ENCODE measurements around the gene MUC5B. TPM values are rescaled to one million over a fixed set of nuclear protein-coding genes. Genes with fewer than 3 reads are reported as not detected.

Gene MUC5B
- total and polyA plus RNA-seq, 9 donors: 0.02 to 35.3 (median 1.1) TPM; not detected in 1

- no peak for DNase-seq
- intact Hi-C loops (cut with DNase I): no loop called here
- 76 to 84% (median 77%) methylated on average over 19 of the region's 19 CpGs for WGBS, 3 donors
- H3K36me3 ChIP-seq: no peaks in the 10 kb centered on the region
- no peak overlapping the region for H3K27ac ChIP-seq
- no peaks in the 10 kb centered on the region for H3K27me3 ChIP-seq
- no peaks in the 10 kb centered on the region for H3K9me3 ChIP-seq
- H3K4me1 ChIP-seq (ENCODE audit: insufficient read depth): no peaks in the 10 kb centered on the region
- no peak overlapping the region for H3K4me3 ChIP-seq
- TF ChIP-seq CTCF (IDR thresholded peaks at IDR 0.05) (no peak), POLR2A (IDR thresholded peaks at IDR 0.05) (no peak), EP300 (IDR thresholded peaks at IDR 0.05) (no peak)
Observed at GRCh38 chr11:1254733-1255132, 31.9 kb downstream of the MUC5B start.

- intact Hi-C loops (cut with DNase I): no loop called here
- Histone ChIP-seq H3K4me1 (ENCODE audit: insufficient read depth) (no peaks in the 10 kb centered on the region), H3K9me3 (no peaks in the 10 kb centered on the region), H3K27ac (no peak overlapping the region), H3K36me3 (no peaks in the 10 kb centered on the region), H3K27me3 (no peaks in the 10 kb centered on the region), H3K4me3 (no peak overlapping the region)
- TF ChIP-seq POLR2A (IDR thresholded peaks at IDR 0.05) (no peak), EP300 (IDR thresholded peaks at IDR 0.05) (no peak), CTCF (IDR thresholded peaks at IDR 0.05) (no peak)
- DNase-seq: no peak
- WGBS, 3 donors: 63 to 82% (median 75%) methylated on average over 24 of the region's 24 CpGs
Observed at GRCh38 chr11:1255151-1255550, 32.3 kb downstream of the MUC5B start.

- TF ChIP-seq EP300 (IDR thresholded peaks at IDR 0.05) (no peak), POLR2A (IDR thresholded peaks at IDR 0.05) (no peak), CTCF (IDR thresholded peaks at IDR 0.05) (no peak)
- no peaks in the 10 kb centered on the region for H3K9me3 ChIP-seq
- H3K27me3 ChIP-seq: no peaks in the 10 kb centered on the region
- H3K27ac ChIP-seq: no peak overlapping the region
- H3K4me1 ChIP-seq (ENCODE audit: insufficient read depth): no peaks in the 10 kb centered on the region
- DNase-seq: no peak
- WGBS, 3 donors: 30 to 48% (median 44%) methylated on average over 22 to 25 of the region's 26 CpGs
- no peaks in the 10 kb centered on the region for H3K36me3 ChIP-seq
- intact Hi-C loops (cut with DNase I): no loop called here
- no peak overlapping the region for H3K4me3 ChIP-seq
Observed at GRCh38 chr11:1256257-1257045, 33.6 kb downstream of the MUC5B start.

- no peaks in the 10 kb centered on the region for H3K9me3 ChIP-seq
- WGBS, 3 donors: 79 to 89% (median 86%) methylated on average over 27 of the region's 27 CpGs
- no peak for DNase-seq
- no peaks in the 10 kb centered on the region for H3K36me3 ChIP-seq
- H3K4me3 ChIP-seq: no peak overlapping the region
- intact Hi-C loops (cut with DNase I): no loop called here
- TF ChIP-seq EP300 (IDR thresholded peaks at IDR 0.05) (no peak), POLR2A (IDR thresholded peaks at IDR 0.05) (no peak), CTCF (IDR thresholded peaks at IDR 0.05) (no peak)
- H3K27me3 ChIP-seq: no peaks in the 10 kb centered on the region
- H3K27ac ChIP-seq: no peak overlapping the region
- H3K4me1 ChIP-seq (ENCODE audit: insufficient read depth): peaks cover 8% of the 10 kb centered on the region
Observed at GRCh38 chr11:1257366-1257765, 34.5 kb downstream of the MUC5B start.

All from ovary (tissue), 9 donors.